Measurements from ENCODE around the gene CYSTM1.

DNA sequence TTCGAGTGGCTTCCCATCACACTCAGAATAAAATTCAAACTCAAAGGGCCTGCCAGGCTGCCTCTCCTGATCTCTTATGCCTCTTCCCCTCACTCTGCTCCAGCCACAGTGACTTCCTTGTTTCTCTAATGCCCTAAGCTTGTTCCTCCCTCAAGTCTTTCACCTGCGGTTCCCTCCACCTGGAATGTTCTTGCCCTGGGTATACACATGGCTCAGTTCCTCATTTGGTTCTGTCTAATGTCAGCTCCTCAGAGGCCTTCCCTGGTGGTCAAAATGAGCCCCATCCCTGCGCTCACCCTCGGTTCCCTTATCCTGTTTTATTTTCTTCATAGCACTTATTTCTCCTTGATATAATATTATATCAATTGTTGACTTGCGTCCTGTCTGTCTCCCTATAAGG is 12.7 kb upstream of the CYSTM1 start:
- no peak for TF ChIP-seq TAF1 (IDR thresholded peaks at IDR 0.05; ENCODE audit: low read depth, low read length)
- no peak for TF ChIP-seq POLR2A (IDR thresholded peaks at IDR 0.05; ENCODE audit: low read depth, low read length)
- TF ChIP-seq POLR2AphosphoS5 (IDR thresholded peaks at IDR 0.05; ENCODE audit: low read depth, low read length): no peak
- no peak for TF ChIP-seq POU2F2 (IDR thresholded peaks at IDR 0.05; ENCODE audit: low read depth, low read length)
- no peak for TF ChIP-seq PAX5 (IDR thresholded peaks at IDR 0.05; ENCODE audit: insufficient read depth, low read length, severe bottlenecking)
